Stomach (tissue), 4 donors: ENCODE results near the gene DNAAF8.

ENCODE experiments used
- CTCF ChIP-seq, 7 experiments: fragments of 450-650 bp in 4 of 7; fragments of 200-600 bp in 3 of 7; sonication (generic) in 3 of 7; IDR thresholded peaks; one replicate each; pipeline ENCODE4 v1.5.1; 2016 to 2019; ENCODE audit warnings: antibody characterized with exemption in 7 of 7, control low read depth in 2 of 7, mild to moderate bottlenecking in 1 of 7
- EP300 ChIP-seq: sonication (generic); formaldehyde crosslinking; IDR thresholded peaks from one replicate; pipeline ENCODE4 v1.6.1; 2017; ENCODE audit warnings: antibody characterized with exemption
- POLR2A ChIP-seq, 4 donors: fragments of 450-650 bp; IDR thresholded peaks; one replicate each; pipeline ENCODE4 v1.6.1; 2016; ENCODE audit warnings: antibody characterized with exemption in 4 of 4, control low read depth in 2 of 4, mild to moderate bottlenecking in 1 of 4, moderate library complexity in 1 of 4
- POLR2AphosphoS5 ChIP-seq, 3 donors: sonication (generic); formaldehyde crosslinking; IDR thresholded peaks; one replicate each; pipeline ENCODE4 v1.6.1; 2016; ENCODE audit warnings: antibody characterized with exemption in 3 of 3

- TF ChIP-seq POLR2A (IDR thresholded peaks at IDR 0.05): no peak
- TF ChIP-seq CTCF (IDR thresholded peaks at IDR 0.05): no peak
- TF ChIP-seq POLR2AphosphoS5 (IDR thresholded peaks at IDR 0.05): no peak
- no peak for TF ChIP-seq EP300
These were observed 47.7 kb upstream of the DNAAF8 start for GRCh38 chr16:4686497-4687210.
